Hematopoietic multipotent progenitor cell treated with erythropoietin and hydrocortisone succinate and interleukin-3 and kit ligand, for 4 days (in vitro differentiated cells): ENCODE results near the gene ARHGAP24.
A peak's percentile ranks its signal among the peaks of the same experiment; 100 is the strongest.

Experiments
- DNase-seq: peaks from one replicate; pipeline ENCODE4 v3.0.0-alpha.2; 2015

ARHGAP24 gene

GRCh38 chr4:85474818-85475630 is at the start of gene ARHGAP24:
TSS of gene ARHGAP24 (plus strand) at chr4:85475150.
- peak; percentile 77 for DNase-seq

DNA sequence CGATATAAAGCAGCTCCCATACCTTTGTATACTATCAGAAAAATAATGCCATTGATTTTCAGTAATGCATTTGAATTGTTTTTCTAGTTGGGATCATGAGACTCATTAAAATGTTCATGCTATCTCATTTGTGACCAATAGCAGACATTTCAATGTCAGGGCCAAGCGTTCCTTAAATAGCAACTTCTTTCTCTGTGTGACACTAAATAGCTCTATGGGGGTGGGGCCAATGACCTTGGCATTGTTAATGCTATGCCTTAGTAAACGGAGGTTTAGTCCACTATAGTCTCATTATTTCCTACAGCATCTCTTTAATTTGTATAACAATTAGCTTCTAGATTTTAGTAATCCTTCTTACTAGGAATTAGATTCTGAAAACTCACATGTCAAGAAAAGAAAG is 48.6 kb upstream of the ARHGAP24 start:
- no peak for DNase-seq

DNA sequence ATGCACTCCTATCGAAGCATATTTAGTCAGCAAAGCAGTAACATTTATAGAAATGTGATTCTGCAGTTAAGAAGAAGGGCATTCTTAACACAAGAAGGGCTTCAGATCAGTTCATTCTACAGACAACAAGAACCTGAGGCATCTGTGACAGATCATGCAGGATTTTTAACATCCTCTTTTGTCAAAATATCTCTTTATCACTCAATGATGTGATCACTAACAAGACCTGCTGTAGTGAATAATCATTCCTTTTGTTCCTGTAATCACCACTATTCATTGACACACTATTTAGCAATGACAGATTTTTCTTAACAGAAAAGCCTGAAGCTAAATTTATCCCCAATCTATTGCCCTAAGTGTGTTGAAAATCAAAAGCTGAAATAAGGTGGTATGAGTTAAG is 47.8 kb upstream of the ARHGAP24 start:
- DNase-seq = no peak

DNA sequence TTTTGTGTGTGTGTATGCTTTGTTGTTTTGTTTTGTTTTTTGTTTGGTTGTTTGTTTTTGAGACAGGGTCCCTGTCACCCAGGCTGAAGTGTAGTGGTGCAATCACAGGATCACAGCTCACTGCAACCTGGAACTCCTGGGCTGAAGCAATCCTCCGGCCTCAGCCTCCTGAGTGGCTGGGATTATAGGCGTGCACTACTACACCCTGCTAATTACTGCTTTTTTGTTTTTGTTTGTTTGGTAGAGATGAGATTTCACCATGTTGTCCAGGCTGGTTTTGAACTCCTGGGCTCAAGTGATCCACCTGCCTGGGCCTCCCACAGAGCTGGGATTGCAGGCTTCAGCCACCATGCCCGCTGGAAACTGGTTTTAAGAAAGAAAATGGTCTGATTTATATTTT is 44.7 kb upstream of the ARHGAP24 start:
- DNase-seq = no peak

DNA sequence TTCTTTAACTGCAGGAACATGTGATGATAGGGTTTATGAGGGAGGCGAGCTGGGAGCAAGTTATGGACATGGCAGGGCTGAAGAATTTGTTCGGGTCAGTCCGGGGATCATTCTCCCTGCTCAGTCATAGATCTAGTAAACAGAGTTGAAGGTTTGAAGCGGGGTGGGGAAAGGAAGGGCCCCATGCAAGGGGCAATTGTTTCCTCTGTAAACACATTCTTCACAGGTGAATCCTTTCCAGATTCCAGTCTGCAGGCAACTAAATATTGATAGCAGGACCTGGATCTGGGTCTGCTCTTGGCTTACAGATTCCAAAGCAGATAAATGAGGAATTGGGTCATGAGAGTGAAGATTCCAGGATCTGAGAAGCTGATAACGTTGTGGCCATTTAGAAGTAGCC is 44.3 kb upstream of the ARHGAP24 start:
- DNase-seq = no peak

- DNase-seq = no peak
Observed at GRCh38 chr4:85431156-85431555, 43.8 kb upstream of the ARHGAP24 start.

DNA sequence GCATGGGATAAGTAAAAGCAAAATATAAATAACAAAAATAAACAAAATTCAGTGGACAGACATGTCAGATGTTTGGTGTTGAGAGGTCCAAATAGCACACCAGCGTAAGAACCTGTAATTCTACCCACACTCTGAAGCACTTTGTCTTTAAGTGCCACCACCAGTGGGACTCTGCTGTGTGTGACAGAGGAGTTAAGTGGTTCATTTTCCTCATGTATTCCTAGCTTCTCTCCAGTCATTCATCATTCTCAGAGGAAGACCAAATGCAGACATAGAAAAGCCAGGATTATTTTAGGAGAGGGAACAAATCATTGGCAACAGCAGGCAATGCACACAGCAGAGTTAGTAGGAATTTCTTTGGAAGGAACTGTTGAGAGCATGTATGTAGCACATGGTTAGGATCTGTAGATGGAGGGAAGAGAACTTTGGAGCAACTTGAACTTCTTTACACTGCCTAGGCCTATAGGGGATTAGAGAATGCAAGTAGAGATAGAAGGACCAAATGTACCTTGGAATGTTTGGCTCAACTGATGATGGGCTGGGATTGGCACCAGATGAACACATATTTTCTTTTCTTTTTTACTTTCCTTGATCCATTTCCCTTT is 43.0 kb upstream of the ARHGAP24 start:
- DNase-seq = no peak

DNA sequence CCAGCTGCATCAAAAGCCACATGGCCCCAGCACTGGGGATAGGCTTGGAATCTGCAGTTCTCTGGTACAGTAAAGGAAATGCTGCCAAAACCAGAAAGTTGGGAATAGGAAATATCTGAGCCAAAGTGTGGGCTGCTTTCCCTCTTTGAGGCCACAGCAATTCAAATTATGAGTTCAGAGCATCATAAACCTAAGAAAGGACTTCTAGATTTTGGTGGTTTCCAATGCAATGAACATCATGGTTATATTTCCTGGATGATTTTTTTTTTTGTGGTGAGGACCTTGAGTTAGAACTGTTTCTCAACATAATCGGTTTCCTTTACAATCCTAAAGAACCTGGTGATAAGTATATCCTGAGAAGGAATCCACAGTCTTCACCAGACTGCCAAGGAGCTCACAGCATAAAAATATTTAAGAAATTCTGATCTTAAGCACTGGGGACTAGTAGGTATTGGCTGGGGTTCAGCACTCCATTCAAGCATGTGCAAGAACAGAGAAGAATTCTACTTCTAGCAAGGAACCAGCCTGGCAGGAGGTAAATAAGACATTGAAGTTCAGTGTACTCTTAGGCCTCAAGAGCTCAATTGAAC is 29.8 kb upstream of the ARHGAP24 start:
- no peak for DNase-seq

- DNase-seq = no peak
Observed at GRCh38 chr4:85446141-85446861, 28.6 kb upstream of the ARHGAP24 start.

- DNase-seq = no peak
Observed at GRCh38 chr4:85448906-85449890, 25.8 kb upstream of the ARHGAP24 start.

DNA sequence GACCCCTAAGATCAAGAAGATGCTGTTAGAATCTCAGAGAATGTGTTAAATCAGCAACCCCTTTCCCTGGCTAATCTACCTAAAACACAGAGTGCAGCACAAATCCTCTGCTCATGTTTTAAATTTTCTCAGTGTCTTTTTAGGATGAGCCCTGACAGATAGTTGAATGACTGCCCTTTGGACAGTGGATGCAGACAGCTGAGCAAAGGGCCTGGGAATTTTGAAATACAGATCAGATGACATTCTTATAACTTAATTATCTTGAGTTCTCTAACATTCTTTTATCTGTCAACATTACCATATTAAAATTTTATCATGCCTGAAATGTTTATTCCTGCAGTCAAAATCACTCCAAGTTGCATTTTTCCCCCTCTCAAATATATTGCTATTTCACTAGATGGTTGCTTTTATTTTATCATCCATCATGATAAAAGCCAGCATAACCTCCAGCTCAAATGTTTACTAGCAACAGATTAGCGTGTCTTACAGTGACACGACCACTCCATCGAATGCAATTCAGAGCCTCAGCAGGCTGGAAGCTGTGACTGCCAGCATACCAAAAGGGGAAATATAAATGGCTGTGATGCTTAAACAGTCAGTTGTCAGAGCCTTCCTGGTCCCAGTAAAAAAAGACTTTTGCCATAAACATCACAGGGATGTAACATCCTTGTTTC is 22.8 kb upstream of the ARHGAP24 start:
- no peak for DNase-seq

DNA sequence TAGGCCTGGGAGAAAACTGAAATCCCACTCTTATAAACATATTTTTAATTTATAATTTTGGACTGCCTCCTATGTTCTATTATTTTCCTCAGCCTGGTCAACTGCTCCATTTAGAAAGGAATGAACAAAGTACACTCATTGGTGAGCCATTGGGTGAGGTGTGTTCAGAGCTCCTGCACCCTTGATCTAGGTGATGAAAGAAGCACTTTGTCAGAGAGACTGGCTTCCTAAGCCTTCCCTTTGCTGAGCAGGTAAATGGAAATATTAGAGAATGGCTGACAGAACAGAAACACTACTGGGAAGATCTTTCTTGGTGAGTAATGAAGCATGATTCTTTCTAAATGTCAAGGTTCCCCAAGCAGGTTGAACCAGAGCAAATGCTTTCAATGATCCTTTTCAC is 19.0 kb upstream of the ARHGAP24 start:
- no peak for DNase-seq

- no peak for DNase-seq
Observed at GRCh38 chr4:85457752-85458467, 17.0 kb upstream of the ARHGAP24 start.

DNA sequence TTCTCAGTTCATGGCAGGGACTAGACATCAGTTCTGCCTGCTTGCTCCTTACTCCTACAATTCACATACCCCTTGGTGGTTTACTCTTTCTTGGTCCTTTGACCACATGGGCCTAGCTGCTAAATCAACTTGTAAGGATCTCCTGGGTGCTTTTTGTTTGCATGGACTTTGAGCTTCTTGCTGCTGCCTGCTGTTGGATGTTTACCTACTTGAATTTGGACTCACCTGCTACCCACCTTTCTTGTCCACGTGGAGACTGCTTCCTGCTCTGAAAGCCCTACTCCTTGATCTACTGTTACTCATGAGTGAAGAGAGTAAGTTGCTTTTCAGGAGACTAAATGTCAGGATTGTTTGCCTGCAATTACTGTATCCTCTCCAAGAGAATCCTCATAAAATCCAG is 15.2 kb upstream of the ARHGAP24 start:
- no peak for DNase-seq

DNA sequence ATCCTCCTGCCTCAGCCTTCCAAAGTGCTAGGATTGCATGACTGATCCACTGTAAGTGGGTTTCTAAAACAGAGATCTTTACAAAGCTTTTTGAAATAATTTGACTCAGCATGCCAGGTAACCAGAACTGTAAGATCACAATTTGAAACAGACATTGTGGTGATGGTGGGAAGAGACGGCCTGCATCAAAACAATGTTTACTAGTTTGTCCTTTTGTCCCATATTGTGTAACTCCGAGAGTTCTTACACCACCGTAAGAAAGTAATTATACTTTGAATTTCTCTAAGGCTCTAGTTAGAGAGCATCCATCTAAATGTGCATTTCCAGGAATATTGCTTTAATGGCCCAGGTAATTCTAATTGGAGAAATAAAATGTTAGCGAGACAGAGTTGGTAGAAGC is 594 bp upstream of the ARHGAP24 start:
- DNase-seq = no peak

- DNase-seq = no peak
Observed at GRCh38 chr4:85475631-85476233, 782 bp downstream of the ARHGAP24 start.

- no peak for DNase-seq
Observed at GRCh38 chr4:85476381-85476780, 1.4 kb downstream of the ARHGAP24 start.

DNA sequence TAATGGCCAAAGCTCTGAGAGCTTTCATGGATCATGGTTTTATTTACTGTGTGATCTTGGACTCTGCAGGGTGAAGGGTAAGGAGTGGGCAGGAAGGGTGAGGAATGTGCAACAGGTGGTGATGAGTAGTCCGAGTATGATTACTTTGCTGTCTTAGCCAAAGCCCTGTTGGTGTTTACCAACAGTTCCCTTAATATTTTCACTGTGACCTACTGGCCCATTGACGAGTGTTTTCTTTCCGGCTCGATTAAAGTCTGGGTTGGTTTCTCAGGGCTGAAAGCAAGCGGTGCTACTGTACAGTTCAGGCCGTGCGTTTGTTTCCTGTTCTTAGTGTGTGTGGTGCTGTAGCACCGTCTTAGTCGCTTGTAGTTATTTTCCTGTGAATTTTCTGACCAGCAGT is 2.6 kb downstream of the ARHGAP24 start:
- DNase-seq = no peak

- DNase-seq = no peak
Observed at GRCh38 chr4:85478576-85478975, 3.6 kb downstream of the ARHGAP24 start.

DNA sequence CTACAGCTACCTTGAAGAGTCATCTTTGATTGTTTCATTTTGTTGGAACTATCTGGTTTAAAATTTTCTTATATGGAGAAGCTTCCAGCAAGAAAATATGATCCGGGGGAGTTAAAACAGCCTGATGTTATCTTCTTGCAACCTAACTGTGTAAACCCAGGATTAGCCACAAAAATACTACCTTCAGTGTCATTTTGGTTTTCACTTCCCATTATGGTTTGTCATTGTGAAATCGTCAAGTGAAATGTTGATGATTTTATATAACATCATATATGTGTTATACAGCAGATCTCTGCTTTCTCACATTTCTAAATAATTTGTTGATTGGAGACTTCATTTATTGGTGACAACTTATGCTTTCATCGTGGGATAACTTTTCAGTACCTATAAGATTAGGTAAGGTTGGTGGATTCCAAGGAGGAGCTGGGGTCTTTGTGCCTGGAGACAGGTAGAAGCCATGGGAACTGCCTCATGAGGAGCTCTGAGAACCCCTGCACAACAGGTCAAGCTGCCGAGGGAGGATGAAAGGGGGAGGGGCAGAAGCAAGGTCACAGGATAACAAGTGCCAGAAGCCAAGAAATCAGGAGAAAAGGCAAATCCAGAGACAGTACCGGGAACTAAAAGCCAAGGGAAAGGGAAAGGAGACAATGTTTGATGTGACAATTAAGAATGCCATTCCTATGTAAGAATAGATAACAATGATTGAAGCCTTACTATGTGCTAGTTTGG is 7.2 kb downstream of the ARHGAP24 start:
- peak; percentile 22 for DNase-seq
